ENCODE data around the gene NSUN6.

DNA sequence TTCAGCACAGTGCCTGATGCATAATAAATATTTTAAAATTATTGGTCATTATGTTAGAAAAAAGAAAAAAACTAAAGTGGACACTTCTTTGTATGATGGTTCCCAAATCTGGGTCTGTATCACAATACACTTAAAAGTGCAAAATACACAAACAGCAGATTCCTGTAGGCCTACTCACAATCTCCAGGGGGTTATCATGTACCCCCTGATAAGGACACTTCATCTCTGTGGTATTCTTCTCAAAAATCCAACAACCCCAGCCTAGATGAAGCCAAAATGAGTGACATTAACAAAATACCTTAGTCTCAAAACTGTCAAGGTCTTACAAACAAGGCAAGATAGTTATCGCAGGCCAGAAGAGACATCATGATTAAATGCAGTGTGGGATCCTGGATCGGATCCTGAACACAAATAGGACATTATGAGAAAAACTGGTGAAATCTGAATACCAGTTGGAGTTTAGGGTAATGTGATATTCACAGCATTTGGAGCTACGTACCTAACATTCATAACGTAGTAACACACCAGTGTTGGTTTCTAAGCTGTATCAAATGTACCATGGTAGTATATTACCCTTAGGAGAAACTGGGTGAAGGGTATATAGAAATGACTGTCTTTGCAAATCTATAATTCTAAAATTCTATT is 45.2 kb downstream of the NSUN6 start:
- TF ChIP-seq, protein P1, sequence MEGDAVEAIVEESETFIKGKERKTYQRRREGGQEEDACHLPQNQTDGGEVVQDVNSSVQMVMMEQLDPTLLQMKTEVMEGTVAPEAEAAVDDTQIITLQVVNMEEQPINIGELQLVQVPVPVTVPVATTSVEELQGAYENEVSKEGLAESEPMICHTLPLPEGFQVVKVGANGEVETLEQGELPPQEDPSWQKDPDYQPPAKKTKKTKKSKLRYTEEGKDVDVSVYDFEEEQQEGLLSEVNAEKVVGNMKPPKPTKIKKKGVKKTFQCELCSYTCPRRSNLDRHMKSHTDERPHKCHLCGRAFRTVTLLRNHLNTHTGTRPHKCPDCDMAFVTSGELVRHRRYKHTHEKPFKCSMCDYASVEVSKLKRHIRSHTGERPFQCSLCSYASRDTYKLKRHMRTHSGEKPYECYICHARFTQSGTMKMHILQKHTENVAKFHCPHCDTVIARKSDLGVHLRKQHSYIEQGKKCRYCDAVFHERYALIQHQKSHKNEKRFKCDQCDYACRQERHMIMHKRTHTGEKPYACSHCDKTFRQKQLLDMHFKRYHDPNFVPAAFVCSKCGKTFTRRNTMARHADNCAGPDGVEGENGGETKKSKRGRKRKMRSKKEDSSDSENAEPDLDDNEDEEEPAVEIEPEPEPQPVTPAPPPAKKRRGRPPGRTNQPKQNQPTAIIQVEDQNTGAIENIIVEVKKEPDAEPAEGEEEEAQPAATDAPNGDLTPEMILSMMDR (IDR thresholded peaks at IDR 0.05): no peak
- no peak for TF ChIP-seq POLR2AphosphoS5 (IDR thresholded peaks at IDR 0.05)
